HUDEP-2 (cell line): Measurements from ENCODE around the gene LPP.

ENCODE experiments used
- DNase-seq, 76 experiments: peaks; one replicate each; lab custom pipeline; 2025; ENCODE audit not compliant: unreplicated experiment in 76 of 76; lab: John Stamatoyannopoulos, UW

Gene LPP

GRCh38 chr3:188390343-188390718, 236.4 kb downstream of the LPP start:
- DNase-seq = no peak

- no peak for DNase-seq
These were observed 237.0 kb downstream of the LPP start for GRCh38 chr3:188390775-188391443.

- DNase-seq = no peak
These were observed 237.6 kb downstream of the LPP start for GRCh38 chr3:188391592-188391991.

- DNase-seq = no peak
These were observed 238.1 kb downstream of the LPP start for GRCh38 chr3:188392076-188392475.

GRCh38 chr3:188394623-188395022, 240.7 kb downstream of the LPP start:
- no peak for DNase-seq

- no peak for DNase-seq
These were observed 242.3 kb downstream of the LPP start for GRCh38 chr3:188396251-188396650.

- no peak for DNase-seq
These were observed 242.9 kb downstream of the LPP start for GRCh38 chr3:188396900-188397299.

- no peak for DNase-seq
These were observed 244.1 kb downstream of the LPP start for GRCh38 chr3:188397766-188398705.

GRCh38 chr3:188400494-188401243, 246.7 kb downstream of the LPP start:
- no peak for DNase-seq

GRCh38 chr3:188401244-188401993, 247.5 kb downstream of the LPP start:
- DNase-seq = no peak

- no peak for DNase-seq
These were observed 248.3 kb downstream of the LPP start for GRCh38 chr3:188402229-188402628.

GRCh38 chr3:188403404-188403803, 249.4 kb downstream of the LPP start:
- DNase-seq = no peak

- DNase-seq = no peak
These were observed 250.2 kb downstream of the LPP start for GRCh38 chr3:188404124-188404523.

GRCh38 chr3:188404701-188405100, 250.7 kb downstream of the LPP start:
- no peak for DNase-seq

- no peak for DNase-seq
These were observed 253.4 kb downstream of the LPP start for GRCh38 chr3:188407158-188407880.

- DNase-seq = no peak
These were observed 254.9 kb downstream of the LPP start for GRCh38 chr3:188408831-188409230.

GRCh38 chr3:188411750-188412149, 257.8 kb downstream of the LPP start:
- DNase-seq = no peak

- DNase-seq = no peak
These were observed 261.2 kb downstream of the LPP start for GRCh38 chr3:188415196-188415595.

- DNase-seq = no peak
These were observed 262.1 kb downstream of the LPP start for GRCh38 chr3:188416041-188416440.

GRCh38 chr3:188417271-188417696, 263.3 kb downstream of the LPP start:
- DNase-seq = no peak
